AG04449 (cell line): ENCODE data around the gene PRM1.

ENCODE experiments used
- CTCF ChIA-PET: fragments of 350-600 bp; formaldehyde crosslinking; extraction: SDS; loops from one replicate; lab custom pipeline; 2021; ENCODE audit warnings: antibody characterized with exemption; lab: Yijun Ruan, JAX
- POLR2A ChIA-PET: fragments of 400-600, 350-600 bp; formaldehyde crosslinking; extraction: SDS; loops from one replicate; lab custom pipeline; 2020; ENCODE audit warnings: antibody characterized with exemption, inconsistent platforms; lab: Yijun Ruan, JAX
- DNase-seq: peaks from one replicate; pipeline ENCODE4 v3.0.0-alpha.2; 2010; ENCODE audit warnings: low read depth, low spot score
- H3K4me3 ChIP-seq: 2 replicates; pipeline ENCODE4 v1.5.1; 2011; ENCODE audit warnings: low read depth, mild to moderate bottlenecking, control low read depth, low read length
- CTCF ChIP-seq: IDR thresholded peaks from one replicate; pipeline ENCODE4 v1.5.1; 2011; ENCODE audit warnings: mild to moderate bottlenecking, moderate library complexity, low read length, control low read depth, inconsistent platforms; ENCODE audit not compliant: insufficient read depth; ENCODE audit errors: missing control alignments

The PRM1 gene

DNA sequence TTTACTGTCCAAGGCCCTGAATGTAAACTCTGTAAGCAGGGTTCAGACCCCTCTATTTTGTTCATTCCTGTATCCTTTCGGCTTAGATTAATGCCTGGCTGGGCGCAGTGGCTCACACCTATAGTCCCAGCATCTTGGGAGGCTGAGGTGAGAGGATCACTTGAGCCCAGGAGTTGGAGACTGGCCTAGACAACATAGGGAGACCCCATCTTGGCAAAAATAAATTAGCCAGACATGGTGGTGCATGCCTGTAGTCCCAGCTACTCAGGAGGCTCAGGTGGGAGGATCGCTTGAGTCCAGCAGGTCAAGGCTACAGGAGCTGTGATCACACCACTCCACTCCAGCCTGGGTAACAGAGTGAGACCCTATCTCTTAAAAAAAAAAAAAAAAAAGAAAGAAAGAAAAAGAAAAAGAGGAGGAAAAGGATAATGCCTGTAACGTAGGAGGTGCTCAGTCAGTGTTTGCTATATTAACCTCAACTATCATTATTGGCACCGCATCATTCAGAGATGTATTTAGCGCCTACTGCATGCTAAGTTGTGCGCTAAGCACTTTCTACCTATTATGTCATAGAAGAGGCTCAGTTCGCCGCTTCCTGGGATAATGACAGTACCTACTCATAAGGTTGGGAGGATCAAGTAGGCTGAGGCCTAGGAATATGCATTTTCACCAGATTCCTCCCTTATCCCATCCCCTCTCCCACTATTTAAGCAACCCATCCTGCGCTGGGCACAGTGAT is 30.2 kb downstream of the PRM1 start:
- DNase-seq, result no peak
- no peak for TF ChIP-seq CTCF
- ChIA-PET POLR2A (interaction anchor here (0.6 to 0.8 kb wide), 2 partner anchors 246 to 287 kb away, joined by 3 read pairs; no protein-coding TSS in a partner anchor), CTCF (interaction anchor here (13.4 kb wide), 1 partner anchor 284 kb away, joined by 492 read pairs; no protein-coding TSS in a partner anchor)
- H3K4me3 ChIP-seq, result no peak overlapping the region

GRCh38 chr16:11250091-11250785 is 30.9 kb downstream of the PRM1 start:
- no peak for DNase-seq
- CTCF ChIA-PET, result interaction anchor here (1.0 kb wide), 1 partner anchor 279 kb away, joined by 4 read pairs; no protein-coding TSS in a partner anchor
- H3K4me3 ChIP-seq, result no peak overlapping the region
- TF ChIP-seq CTCF, result no peak
- POLR2A ChIA-PET, result no interaction called here

- TF ChIP-seq CTCF, result no peak
- no peak overlapping the region for H3K4me3 ChIP-seq
- no peak for DNase-seq
- ChIA-PET POLR2A (no interaction called here), CTCF (interaction anchor here (1.0 kb wide), 1 partner anchor 278 kb away, joined by 4 read pairs; no protein-coding TSS in a partner anchor)
These were observed 31.7 kb downstream of the PRM1 start for GRCh38 chr16:11249233-11250061.

- POLR2A ChIA-PET, result interaction anchor here (1.1 kb wide), 1 partner anchor 8 kb away, joined by 3 read pairs; the partner anchor contains the start of gene SOCS1
- CTCF ChIA-PET, result interaction anchor here (0.8 kb wide), 1 partner anchor 281 kb away, joined by 3 read pairs; no protein-coding TSS in a partner anchor
- H3K4me3 ChIP-seq, result no peak overlapping the region
- TF ChIP-seq CTCF, result no peak
- no peak for DNase-seq
These were observed 33.0 kb downstream of the PRM1 start for GRCh38 chr16:11248133-11248532.

- DNase-seq, result no peak
- no peak for TF ChIP-seq CTCF
- ChIA-PET POLR2A (interaction anchor here (1.9 kb wide), 1 partner anchor 10 kb away, joined by 8 read pairs; the partner anchor contains the start of gene SOCS1), CTCF (interaction anchor here (0.7 to 1.4 kb wide), 4 partner anchors 8 to 282 kb away, joined by 3 to 7 read pairs (median 3); no protein-coding TSS in a partner anchor)
- no peak overlapping the region for H3K4me3 ChIP-seq
These were observed 35.1 kb downstream of the PRM1 start for GRCh38 chr16:11245988-11246387.
